Measurements from ENCODE around the gene OTOS. TPM values are rescaled to one million over a fixed set of nuclear protein-coding genes. Genes with fewer than 3 reads are reported as not detected.

OTOS gene
- polyA plus RNA-seq, 1 donor from 2014 or later: not detected

- no peaks in the 10 kb centered on the region for H3K9me2 ChIP-seq (ENCODE audit: insufficient read depth, low read length)
- no peaks in the 10 kb centered on the region for H3K27me3 ChIP-seq (ENCODE audit: insufficient read depth, low read depth, low read length)
- no peaks in the 10 kb centered on the region for H3K79me2 ChIP-seq (replicated peaks; ENCODE audit: insufficient read depth, low read length)
- H2AFZ ChIP-seq (ENCODE audit: low read depth, low read length): no peak overlapping the region
- no peak overlapping the region for H3K4me3 ChIP-seq (ENCODE audit: low read length)
- no peaks in the 10 kb centered on the region for H3F3A ChIP-seq (ENCODE audit: insufficient read depth, low read length, poor library complexity, severe bottlenecking)
- H3K27ac ChIP-seq (ENCODE audit: low read length): no peak overlapping the region
- no peaks in the 10 kb centered on the region for H3K36me3 ChIP-seq (ENCODE audit: insufficient read depth, low read length)
- no peak for TF ChIP-seq CTCF (IDR thresholded peaks at IDR 0.05; ENCODE audit: poor library complexity, severe bottlenecking)
- no peaks in the 10 kb centered on the region for H3K9me3 ChIP-seq (ENCODE audit: low read length)
- H3K9ac ChIP-seq (ENCODE audit: low read length): no peak overlapping the region
- no peaks in the 10 kb centered on the region for H4K20me1 ChIP-seq (ENCODE audit: insufficient read depth)
- no peak overlapping the region for H3K4me2 ChIP-seq (ENCODE audit: low read length)
These were observed 24.1 kb upstream of the OTOS start for GRCh38 chr2:240164586-240164985.

GRCh38 chr2:240163844-240164574 is 23.6 kb upstream of the OTOS start:
- Histone ChIP-seq H2AFZ (ENCODE audit: low read depth, low read length) (no peak overlapping the region), H3K27me3 (ENCODE audit: insufficient read depth, low read depth, low read length) (no peaks in the 10 kb centered on the region), H3K4me3 (ENCODE audit: low read length) (no peak overlapping the region), H3K9me3 (ENCODE audit: low read length) (no peaks in the 10 kb centered on the region), H3K36me3 (ENCODE audit: insufficient read depth, low read length) (no peaks in the 10 kb centered on the region), H3K4me2 (ENCODE audit: low read length) (no peak overlapping the region), H3K9ac (ENCODE audit: low read length) (no peak overlapping the region), H3F3A (ENCODE audit: insufficient read depth, low read length, poor library complexity, severe bottlenecking) (no peaks in the 10 kb centered on the region), H4K20me1 (ENCODE audit: insufficient read depth) (no peaks in the 10 kb centered on the region), H3K79me2 (replicated peaks; ENCODE audit: insufficient read depth, low read length) (no peaks in the 10 kb centered on the region), H3K27ac (ENCODE audit: low read length) (no peak overlapping the region), H3K9me2 (ENCODE audit: insufficient read depth, low read length) (no peaks in the 10 kb centered on the region)
- no peak for TF ChIP-seq RAD21 (conservative IDR thresholded peaks at IDR 0.05)
- TF ChIP-seq TAF1 (IDR thresholded peaks at IDR 0.05; ENCODE audit: low read depth): no peak
- no peak for TF ChIP-seq REST (IDR thresholded peaks at IDR 0.05; ENCODE audit: borderline replicate concordance)
- TF ChIP-seq POLR2AphosphoS5 (IDR thresholded peaks at IDR 0.05): no peak
- no peak for TF ChIP-seq EP300 (conservative IDR thresholded peaks at IDR 0.05; ENCODE audit: poor library complexity, severe bottlenecking)

GRCh38 chr2:240162939-240163714 is 22.7 kb upstream of the OTOS start:
- no peak overlapping the region for H3K4me2 ChIP-seq (ENCODE audit: low read length)
- no peak overlapping the region for H3K9ac ChIP-seq (ENCODE audit: low read length)
- no peak overlapping the region for H3K4me3 ChIP-seq (ENCODE audit: low read length)
- no peaks in the 10 kb centered on the region for H3K9me3 ChIP-seq (ENCODE audit: low read length)
- H3K27ac ChIP-seq (ENCODE audit: low read length): no peak overlapping the region
- TF ChIP-seq CTCF (IDR thresholded peaks at IDR 0.05; ENCODE audit: poor library complexity, severe bottlenecking) (no peak), POLR2AphosphoS5 (IDR thresholded peaks at IDR 0.05) (no peak), EZH2 (IDR thresholded peaks at IDR 0.05; ENCODE audit: borderline replicate concordance, insufficient read depth, low read length, poor library complexity, severe bottlenecking) (no peak), EP300 (conservative IDR thresholded peaks at IDR 0.05; ENCODE audit: poor library complexity, severe bottlenecking) (no peak), SMC3 (conservative IDR thresholded peaks at IDR 0.05; ENCODE audit: poor library complexity) (no peak)
- no peaks in the 10 kb centered on the region for H3K27me3 ChIP-seq (ENCODE audit: insufficient read depth, low read depth, low read length)
- no peaks in the 10 kb centered on the region for H3F3A ChIP-seq (ENCODE audit: insufficient read depth, low read length, poor library complexity, severe bottlenecking)
- H4K20me1 ChIP-seq (ENCODE audit: insufficient read depth): no peaks in the 10 kb centered on the region
- no peaks in the 10 kb centered on the region for H3K79me2 ChIP-seq (replicated peaks; ENCODE audit: insufficient read depth, low read length)
- no peak overlapping the region for H2AFZ ChIP-seq (ENCODE audit: low read depth, low read length)
- no peaks in the 10 kb centered on the region for H3K9me2 ChIP-seq (ENCODE audit: insufficient read depth, low read length)
- no peaks in the 10 kb centered on the region for H3K36me3 ChIP-seq (ENCODE audit: insufficient read depth, low read length)

Measured in neural cell (in vitro differentiated cells).